OCI-LY3 (cell line): ENCODE results near the gene BSX.

ENCODE experiments used
- H2AFZ ChIP-seq: fragments of 200-600, 300-600 bp; shearing (Covaris generic); 2 replicates; pipeline ENCODE4 v1.6.0; 2014; ENCODE audit warnings: antibody characterized with exemption, low read depth, low read length
- H3K27ac ChIP-seq: fragments of 200-600, 300-600 bp; sonication (generic); 2 replicates; pipeline ENCODE4 v1.5.1; 2014; ENCODE audit warnings: mild to moderate bottlenecking, low read length, moderate library complexity, mixed read lengths
- H3K27me3 ChIP-seq: fragments of 200-600, 300-600 bp; sonication (generic); 2 replicates; pipeline ENCODE4 v1.6.1; 2014; ENCODE audit warnings: low read depth, low read length, mixed read lengths
- H3K36me3 ChIP-seq: fragments of 200-600, 300-600 bp; sonication (generic); replicated peaks from 2 replicates; pipeline ENCODE3; 2014; ENCODE audit warnings: low read depth, low read length, mixed read lengths
- H3K4me1 ChIP-seq: fragments of 300-600, 200-600 bp; sonication (generic); 2 replicates; pipeline ENCODE4 v1.6.1; 2014; ENCODE audit warnings: low read length, mixed read lengths
- H3K4me2 ChIP-seq: fragments of 200-600, 300-600 bp; sonication (generic); 2 replicates; pipeline ENCODE4 v1.6.1; 2014; ENCODE audit warnings: low read length, mixed read lengths
- H3K4me3 ChIP-seq: fragments of 300-600, 200-600 bp; sonication (generic); 2 replicates; pipeline ENCODE4 v1.5.1; 2014; ENCODE audit warnings: antibody characterized with exemption, mild to moderate bottlenecking, low read length, moderate library complexity
- H3K79me2 ChIP-seq: fragments of 300-600, 200-600 bp; shearing (Covaris generic); 2 replicates; pipeline ENCODE4 v1.6.1; 2014; ENCODE audit warnings: mild to moderate bottlenecking, low read length, mixed read lengths
- H3K9ac ChIP-seq: fragments of 300-600, 200-600 bp; shearing (Covaris generic); 2 replicates; pipeline ENCODE4 v1.6.0; 2014; ENCODE audit warnings: mild to moderate bottlenecking, low read length, moderate library complexity
- H3K9me3 ChIP-seq: fragments of 200-600, 300-600 bp; shearing (Covaris generic); 2 replicates; pipeline ENCODE4 v1.6.1; 2014; ENCODE audit warnings: low read length, mixed read lengths; ENCODE audit not compliant: insufficient read depth
- H4K20me1 ChIP-seq: fragments of 200-600, 300-600 bp; sonication (generic); 2 replicates; pipeline ENCODE4 v1.6.1; 2016; ENCODE audit warnings: low read length, mixed read lengths; ENCODE audit not compliant: insufficient read depth
- EZH2phosphoT487 ChIP-seq: fragments of 200-600 bp; shearing (Covaris generic); IDR thresholded peaks from 2 replicates; pipeline ENCODE4 v1.6.1; 2018; ENCODE audit warnings: antibody characterized with exemption, mixed run types, low read depth
- TF ChIP-seq, protein P1 (sequence below): fragments of 200-600, 300-600 bp; sonication (generic); IDR thresholded peaks from 2 replicates; pipeline ENCODE4 v1.5.1; 2014; ENCODE audit warnings: antibody characterized with exemption, low read length, low read depth

The BSX gene

DNA sequence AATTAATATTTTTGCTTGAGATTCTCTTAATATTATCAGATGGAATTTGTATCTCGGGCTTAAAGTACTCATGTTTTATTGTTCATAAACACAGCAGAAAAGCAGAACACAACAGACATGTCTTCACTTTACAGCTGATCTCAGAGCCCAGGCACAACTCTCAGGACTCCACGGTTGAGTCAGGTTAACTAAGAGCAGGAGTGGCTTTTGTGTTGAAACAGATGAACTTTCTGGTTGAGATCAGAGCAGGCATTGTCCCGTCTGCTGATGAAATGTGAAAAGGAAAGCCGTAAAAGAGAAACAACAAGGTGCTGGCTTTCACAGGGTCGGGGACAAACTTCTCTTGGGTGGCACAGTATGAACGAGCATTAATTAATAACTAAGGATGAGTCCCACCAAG is 50.1 kb downstream of the BSX start:
- H3K27ac ChIP-seq = no peak overlapping the region
- TF ChIP-seq, protein P1, sequence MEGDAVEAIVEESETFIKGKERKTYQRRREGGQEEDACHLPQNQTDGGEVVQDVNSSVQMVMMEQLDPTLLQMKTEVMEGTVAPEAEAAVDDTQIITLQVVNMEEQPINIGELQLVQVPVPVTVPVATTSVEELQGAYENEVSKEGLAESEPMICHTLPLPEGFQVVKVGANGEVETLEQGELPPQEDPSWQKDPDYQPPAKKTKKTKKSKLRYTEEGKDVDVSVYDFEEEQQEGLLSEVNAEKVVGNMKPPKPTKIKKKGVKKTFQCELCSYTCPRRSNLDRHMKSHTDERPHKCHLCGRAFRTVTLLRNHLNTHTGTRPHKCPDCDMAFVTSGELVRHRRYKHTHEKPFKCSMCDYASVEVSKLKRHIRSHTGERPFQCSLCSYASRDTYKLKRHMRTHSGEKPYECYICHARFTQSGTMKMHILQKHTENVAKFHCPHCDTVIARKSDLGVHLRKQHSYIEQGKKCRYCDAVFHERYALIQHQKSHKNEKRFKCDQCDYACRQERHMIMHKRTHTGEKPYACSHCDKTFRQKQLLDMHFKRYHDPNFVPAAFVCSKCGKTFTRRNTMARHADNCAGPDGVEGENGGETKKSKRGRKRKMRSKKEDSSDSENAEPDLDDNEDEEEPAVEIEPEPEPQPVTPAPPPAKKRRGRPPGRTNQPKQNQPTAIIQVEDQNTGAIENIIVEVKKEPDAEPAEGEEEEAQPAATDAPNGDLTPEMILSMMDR = no peak
- no peak for TF ChIP-seq EZH2phosphoT487
- H3K4me3 ChIP-seq = no peak overlapping the region
- H3K27me3 ChIP-seq = peaks cover 43% of the 10 kb centered on the region
- no peaks in the 10 kb centered on the region for H3K36me3 ChIP-seq
- H3K4me2 ChIP-seq = no peak overlapping the region
- no peak overlapping the region for H2AFZ ChIP-seq
- no peaks in the 10 kb centered on the region for H3K9me3 ChIP-seq
- no peak overlapping the region for H3K9ac ChIP-seq
- H4K20me1 ChIP-seq = no peaks in the 10 kb centered on the region
- no peaks in the 10 kb centered on the region for H3K79me2 ChIP-seq
- H3K4me1 ChIP-seq = no peaks in the 10 kb centered on the region
